Skeletal muscle cell (primary cell): ENCODE data around the gene EIF4EBP2.

ENCODE experiments used
- DNase-seq: peaks from one replicate; pipeline ENCODE4 v3.0.0-alpha.2; 2010; ENCODE audit warnings: low read depth
- H3K4me3 ChIP-seq: 2 replicates; pipeline ENCODE4 v1.5.1; 2011; ENCODE audit warnings: low read depth, mild to moderate bottlenecking, control low read depth, low read length, moderate library complexity

The EIF4EBP2 gene

GRCh38 chr10:70376436-70377378 is 27.2 kb upstream of the EIF4EBP2 start:
- DNase-seq: no peak
- no peak overlapping the region for H3K4me3 ChIP-seq

- no peak overlapping the region for H3K4me3 ChIP-seq
- peak; percentile 84 for DNase-seq
Observed at GRCh38 chr10:70378122-70378521, 25.8 kb upstream of the EIF4EBP2 start.

GRCh38 chr10:70379581-70380176 is 24.3 kb upstream of the EIF4EBP2 start:
- no peak for DNase-seq
- H3K4me3 ChIP-seq: no peak overlapping the region

- H3K4me3 ChIP-seq: no peak overlapping the region
- DNase-seq: no peak
Observed at GRCh38 chr10:70380350-70381135, 23.4 kb upstream of the EIF4EBP2 start.

GRCh38 chr10:70381471-70382421 is 22.2 kb upstream of the EIF4EBP2 start:
- H3K4me3 ChIP-seq: peak overlapping the region; percentile 87
- DNase-seq: no peak

GRCh38 chr10:70391654-70392053 is 12.3 kb upstream of the EIF4EBP2 start:
- DNase-seq: no peak

GRCh38 chr10:70396140-70396539 is 7.8 kb upstream of the EIF4EBP2 start:
- DNase-seq: no peak

More at GRCh38 chr10:70391654-70392053, 12.3 kb upstream of the EIF4EBP2 start:
- H3K4me3 ChIP-seq: no peak overlapping the region

GRCh38 chr10:70399177-70399576 is 4.8 kb upstream of the EIF4EBP2 start:
- DNase-seq: no peak

More at GRCh38 chr10:70396140-70396539, 7.8 kb upstream of the EIF4EBP2 start:
- no peak overlapping the region for H3K4me3 ChIP-seq

GRCh38 chr10:70403483-70404035 is 386 bp upstream of the EIF4EBP2 start:
- DNase-seq: no peak
- H3K4me3 ChIP-seq: peak overlapping the region; percentile 87

More at GRCh38 chr10:70399177-70399576, 4.8 kb upstream of the EIF4EBP2 start:
- no peak overlapping the region for H3K4me3 ChIP-seq

- DNase-seq: no peak
- peak overlapping the region; percentile 87 for H3K4me3 ChIP-seq
Observed at GRCh38 chr10:70404787-70405036, 767 bp downstream of the EIF4EBP2 start.

GRCh38 chr10:70405037-70405824 is 1.3 kb downstream of the EIF4EBP2 start:
- peak; percentile 95 for DNase-seq
- H3K4me3 ChIP-seq: peak overlapping the region; percentile 87

- no peak overlapping the region for H3K4me3 ChIP-seq
- no peak for DNase-seq
Observed at GRCh38 chr10:70409772-70410171, 5.8 kb downstream of the EIF4EBP2 start.

- no peak overlapping the region for H3K4me3 ChIP-seq
- no peak for DNase-seq
Observed at GRCh38 chr10:70410608-70411007, 6.7 kb downstream of the EIF4EBP2 start.

GRCh38 chr10:70412356-70412755 is 8.4 kb downstream of the EIF4EBP2 start:
- H3K4me3 ChIP-seq: no peak overlapping the region
- no peak for DNase-seq

GRCh38 chr10:70417568-70417967 is 13.6 kb downstream of the EIF4EBP2 start:
- no peak for DNase-seq
- no peak overlapping the region for H3K4me3 ChIP-seq

- H3K4me3 ChIP-seq: no peak overlapping the region
- no peak for DNase-seq
Observed at GRCh38 chr10:70418229-70418628, 14.3 kb downstream of the EIF4EBP2 start.

GRCh38 chr10:70418713-70419112 is 14.8 kb downstream of the EIF4EBP2 start:
- DNase-seq: no peak
- H3K4me3 ChIP-seq: no peak overlapping the region

GRCh38 chr10:70424320-70424719 is 20.4 kb downstream of the EIF4EBP2 start:
- no peak overlapping the region for H3K4me3 ChIP-seq
- DNase-seq: no peak
